ENCODE data around the gene SLC35F4.
"Not testable (repeated sequence)": the region's sequence is repeated elsewhere in the genome, so short reads cannot be mapped to it uniquely, and the experiment has no call there.

The SLC35F4 gene

DNA sequence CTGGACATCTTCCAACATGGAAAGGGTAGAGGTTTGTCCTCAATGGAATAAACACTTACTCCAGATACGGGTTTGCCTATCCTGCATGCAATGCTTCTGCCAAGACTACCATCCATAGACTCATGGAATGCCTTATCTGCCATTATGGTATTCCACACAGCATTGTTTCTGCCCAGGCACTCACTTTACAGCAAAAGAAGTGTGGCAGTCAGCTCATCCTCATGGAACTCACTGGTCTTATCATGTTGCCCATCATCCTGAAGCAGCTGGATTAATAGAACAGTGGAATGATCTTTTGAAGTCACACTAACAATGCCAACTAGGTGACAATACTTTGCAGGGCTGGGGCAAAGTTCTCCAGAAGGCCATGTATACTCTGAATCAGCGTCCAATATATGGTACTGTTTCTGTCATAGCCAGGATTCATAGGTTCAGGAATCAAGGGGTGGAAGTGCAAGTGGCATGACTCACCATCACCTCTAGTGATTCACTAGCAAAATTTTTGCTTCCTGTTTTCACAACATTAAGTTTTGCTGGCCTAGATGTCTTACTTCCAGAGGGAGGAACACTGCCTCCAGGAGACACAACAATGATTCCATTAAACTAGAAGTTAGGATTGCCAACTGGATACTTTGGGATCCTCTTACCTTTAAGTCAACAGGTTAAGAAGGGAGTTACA is 140.4 kb downstream of the SLC35F4 start:
- DNase-seq (ENCODE audit: low read depth): peak; percentile 64

DNA sequence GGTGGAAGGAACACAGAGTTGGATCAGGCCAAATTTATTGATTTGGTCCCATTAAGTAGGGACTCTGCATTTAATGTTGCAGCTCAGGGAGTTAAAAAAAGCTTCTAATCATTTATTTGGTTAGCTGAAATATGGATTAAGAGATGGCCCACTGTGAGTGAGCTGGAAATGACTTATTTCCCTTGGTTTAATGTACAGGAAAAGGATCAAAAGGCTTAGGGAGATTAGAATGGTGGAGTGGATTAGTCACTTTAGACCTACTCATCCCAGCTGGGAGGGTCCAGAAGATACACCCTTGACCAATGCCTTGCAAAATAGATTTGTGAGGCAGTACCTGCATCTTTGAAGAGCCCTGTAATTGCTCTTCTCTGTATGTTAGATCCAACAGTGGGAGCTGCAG is 143.8 kb downstream of the SLC35F4 start:
- not testable (repeated sequence) for DNase-seq (ENCODE audit: low read depth)

DNA sequence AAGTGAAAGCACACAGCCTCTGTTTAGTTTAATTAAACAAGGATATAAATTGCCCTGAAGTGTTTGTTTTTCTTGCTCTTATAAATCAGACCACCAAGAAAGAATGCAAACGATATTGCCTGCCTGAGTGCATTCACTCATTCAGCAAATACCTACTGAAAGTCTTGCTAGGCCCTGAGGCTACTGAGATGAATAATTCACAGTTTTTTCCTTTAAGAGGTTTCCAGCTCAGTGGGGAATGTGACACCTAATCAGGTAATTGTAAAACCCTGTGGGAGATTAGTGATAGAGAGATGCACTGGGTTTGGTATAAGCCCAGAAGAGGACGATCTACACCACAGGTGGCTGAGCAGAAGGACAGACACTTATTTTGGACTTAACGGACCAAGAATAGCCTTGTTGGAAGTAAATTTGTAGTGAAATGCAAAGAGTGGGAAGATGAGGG is 151.4 kb downstream of the SLC35F4 start:
- no peak for DNase-seq (ENCODE audit: low read depth)

DNA sequence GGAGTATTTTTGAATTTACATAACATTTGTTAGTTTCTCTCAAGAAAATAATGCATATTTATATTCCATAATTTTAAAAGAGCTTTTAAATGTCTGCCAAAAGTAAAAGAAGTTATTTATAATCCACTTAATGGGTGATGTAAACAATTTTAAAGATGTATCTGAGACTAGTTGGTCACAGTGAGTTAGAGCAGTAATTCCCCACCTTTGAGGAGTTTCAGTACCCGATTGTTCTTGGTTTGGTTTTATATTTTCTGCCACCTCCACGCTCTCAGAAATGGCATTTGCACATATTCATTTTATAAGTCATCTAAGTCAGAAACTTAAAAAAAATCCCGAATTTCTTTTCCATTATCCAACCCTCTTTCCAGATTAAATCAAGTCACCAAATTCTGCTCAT is 153.2 kb downstream of the SLC35F4 start:
- DNase-seq (ENCODE audit: low read depth): no peak

DNA sequence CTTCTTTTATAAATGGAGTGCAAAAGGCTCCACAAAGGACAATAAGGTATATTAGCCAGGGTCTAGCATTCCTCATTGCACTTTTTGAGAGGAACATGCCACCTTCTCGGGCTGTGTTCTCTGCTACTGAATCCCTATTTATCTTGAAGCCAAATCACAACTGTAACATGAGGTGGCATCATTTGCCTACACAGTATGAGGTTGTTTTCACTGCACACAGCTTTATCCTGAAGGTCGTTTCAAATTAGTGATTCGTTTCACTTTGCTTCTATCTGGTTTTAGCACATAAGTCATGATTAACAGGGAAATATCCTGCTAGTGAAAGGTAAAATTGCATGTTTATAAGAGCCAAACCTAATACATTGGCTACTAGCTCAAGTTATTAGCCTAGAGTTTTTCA is 153.8 kb downstream of the SLC35F4 start:
- no peak for DNase-seq (ENCODE audit: low read depth)

DNA sequence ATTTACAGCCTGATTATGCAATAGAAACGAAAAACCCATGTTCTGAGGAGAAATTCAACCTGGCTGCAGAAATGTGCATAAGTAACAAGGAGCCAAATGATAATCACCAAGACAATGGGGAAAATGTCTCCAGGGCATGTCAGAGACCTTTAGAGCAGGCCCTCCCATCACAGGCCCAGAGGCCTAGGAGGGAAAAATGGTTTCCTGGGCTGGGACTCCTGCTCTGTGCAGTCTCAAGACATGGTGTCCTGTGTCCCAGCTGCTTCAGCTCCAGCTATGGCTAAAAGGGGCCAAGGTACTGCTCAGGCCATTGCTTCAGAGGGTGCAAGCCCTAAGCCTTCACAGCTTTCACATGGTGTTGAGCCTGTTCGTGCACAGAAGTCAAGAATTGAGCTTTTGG is 156.0 kb downstream of the SLC35F4 start:
- no peak for DNase-seq (ENCODE audit: low read depth)

DNA sequence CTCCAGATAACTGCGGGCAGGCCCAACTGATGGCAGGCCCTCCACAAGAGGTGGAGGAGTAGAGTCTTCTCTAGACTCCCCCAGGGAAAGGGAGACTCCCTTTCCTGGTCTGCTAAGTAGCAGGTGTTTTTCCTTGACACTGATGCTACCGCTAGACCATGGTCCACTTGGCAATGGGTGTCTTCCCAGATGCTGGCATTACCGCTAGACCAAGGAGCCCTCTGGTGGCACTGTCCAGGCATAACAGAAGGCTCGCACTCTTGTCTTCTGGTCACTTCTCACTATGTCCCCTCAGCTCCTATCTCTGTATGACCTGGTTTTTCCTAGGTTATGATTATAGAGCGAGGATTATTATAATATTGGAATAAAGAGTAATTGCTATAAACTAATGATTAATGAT is 156.8 kb downstream of the SLC35F4 start:
- not testable (repeated sequence) for DNase-seq (ENCODE audit: low read depth)

DNA sequence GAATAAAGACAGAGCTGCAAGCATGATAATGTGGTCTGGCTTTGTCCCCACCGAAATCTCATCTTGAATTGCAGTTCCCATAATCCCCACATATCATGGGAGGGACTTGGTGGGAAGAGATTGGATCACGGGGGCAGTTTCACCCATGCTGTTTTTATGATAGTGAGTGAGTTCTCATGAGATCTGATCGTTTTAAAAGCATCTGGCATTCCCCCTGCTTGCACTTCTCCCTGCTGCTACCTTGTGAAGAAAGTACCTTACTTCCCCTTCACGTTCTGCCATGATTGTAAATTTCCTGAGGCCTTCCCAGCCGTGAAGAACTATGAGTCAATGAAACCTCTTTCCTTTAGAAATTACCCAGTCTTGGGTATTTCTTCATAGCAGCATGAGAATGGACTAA is 158.7 kb downstream of the SLC35F4 start:
- no peak for DNase-seq (ENCODE audit: low read depth)

DNA sequence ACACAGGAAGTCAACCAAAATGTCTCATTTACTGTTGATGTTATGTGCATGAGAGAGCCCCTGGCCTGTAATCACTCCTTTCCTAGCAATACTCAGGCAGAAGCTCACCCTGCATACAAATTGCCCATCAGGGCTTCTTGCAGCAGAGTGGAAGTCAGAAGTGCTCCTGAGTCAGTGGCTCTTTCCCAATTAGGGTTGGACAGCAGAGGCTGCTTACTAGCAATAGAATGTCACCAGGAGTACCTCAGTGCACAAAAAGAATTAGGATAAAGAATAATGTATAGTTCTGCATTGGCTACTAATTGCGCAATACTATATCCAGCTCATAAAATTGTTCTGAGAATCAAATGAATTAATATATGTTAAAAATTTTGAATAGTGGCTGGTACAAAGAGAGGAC is 161.1 kb downstream of the SLC35F4 start:
- no peak for DNase-seq (ENCODE audit: low read depth)

DNA sequence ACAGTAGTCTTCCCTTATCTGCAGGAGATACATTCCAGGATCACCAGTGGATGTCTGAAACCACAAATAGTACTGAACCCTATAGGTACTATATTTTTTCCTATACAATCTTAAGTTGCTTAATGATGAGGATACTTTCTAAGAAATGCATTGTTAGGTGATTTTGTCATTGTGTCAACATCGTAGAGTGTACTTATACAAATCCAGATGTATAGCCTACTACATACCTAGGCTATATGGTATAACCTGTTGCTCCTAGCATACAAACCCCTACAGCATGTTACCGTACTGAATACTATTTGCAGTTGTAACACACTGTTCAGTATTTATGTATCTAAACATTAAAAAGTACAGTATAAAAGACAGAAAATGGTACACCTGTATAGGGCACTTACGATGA is 165.9 kb downstream of the SLC35F4 start:
- DNase-seq (ENCODE audit: low read depth): no peak

DNA sequence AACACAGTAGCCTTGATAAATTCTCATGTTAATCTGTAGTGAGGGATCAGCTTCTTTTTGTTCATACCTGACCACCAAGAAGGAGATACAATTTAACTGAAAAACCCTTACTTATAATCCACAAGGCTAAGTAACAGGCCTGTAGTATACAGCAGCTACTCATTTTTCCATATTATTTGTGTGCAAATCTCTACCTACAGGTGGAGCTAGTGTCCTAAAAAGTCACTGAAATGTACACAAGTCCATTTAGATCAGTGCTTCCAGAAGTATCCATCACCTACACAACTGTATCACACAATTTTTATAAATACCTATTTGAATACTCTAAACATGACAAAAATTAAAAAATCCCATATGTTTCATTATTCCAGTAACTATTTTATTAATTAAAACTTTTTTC is 173.2 kb downstream of the SLC35F4 start:
- peak; percentile 24 for DNase-seq (ENCODE audit: low read depth)

DNA sequence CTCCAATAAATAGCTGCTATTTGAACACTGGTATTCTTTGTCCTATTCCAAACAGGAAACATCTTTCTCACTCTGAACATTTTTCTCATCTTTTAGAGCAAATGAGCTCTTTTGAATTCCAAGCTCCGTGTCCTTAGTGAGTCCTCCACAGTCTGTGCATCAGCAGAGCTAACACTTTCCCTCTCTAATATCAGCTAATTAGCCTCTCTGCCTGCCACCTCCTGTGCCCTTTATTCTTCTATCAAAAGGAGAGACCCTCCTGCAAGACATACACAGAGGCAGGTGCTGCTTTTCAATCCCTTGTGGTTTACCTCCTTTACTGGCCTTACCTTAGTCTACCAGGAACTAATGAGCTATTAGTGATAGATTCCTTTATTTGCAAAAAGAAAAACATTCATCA is 178.5 kb downstream of the SLC35F4 start:
- no peak for DNase-seq (ENCODE audit: low read depth)

DNA sequence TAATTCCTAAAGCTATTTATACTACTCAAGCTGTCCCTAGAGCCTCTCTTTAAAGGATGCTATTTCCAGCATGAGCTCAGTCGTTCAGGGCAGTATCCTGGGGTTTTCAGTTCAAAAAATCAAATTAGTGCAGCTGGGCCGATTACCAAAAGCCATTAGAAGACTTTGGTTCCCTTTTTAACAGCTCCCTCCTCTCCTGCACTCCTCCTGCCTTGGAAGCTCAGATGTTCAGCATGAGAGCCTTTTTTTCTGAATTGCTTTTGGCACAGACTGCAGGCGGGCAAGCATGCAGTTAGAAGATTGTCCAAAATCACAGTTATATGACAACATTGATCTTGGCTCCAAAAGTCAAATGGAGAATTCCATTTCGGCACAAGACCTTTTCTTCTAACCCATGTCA is 179.6 kb downstream of the SLC35F4 start:
- DNase-seq (ENCODE audit: low read depth): no peak

DNA sequence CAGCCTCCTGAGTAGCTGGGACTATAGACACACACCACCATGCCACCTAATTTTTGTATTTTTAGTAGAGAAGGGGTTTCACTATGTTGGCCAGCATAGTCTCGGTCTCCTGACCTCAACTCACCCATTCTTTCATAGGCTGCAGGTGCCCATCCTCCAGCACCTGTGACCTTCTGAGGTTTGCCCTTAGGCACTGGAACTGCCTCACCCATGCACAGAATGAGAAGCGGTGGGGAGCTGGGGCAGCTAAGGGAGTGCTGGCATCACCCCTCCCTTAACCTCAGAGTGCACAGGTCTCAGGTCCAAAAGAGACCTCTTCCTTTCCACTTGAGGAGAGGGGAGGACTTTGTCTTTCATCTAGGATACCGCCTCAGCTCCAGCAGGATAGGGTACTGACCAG is 194.9 kb downstream of the SLC35F4 start:
- no peak for DNase-seq (ENCODE audit: low read depth)

DNA sequence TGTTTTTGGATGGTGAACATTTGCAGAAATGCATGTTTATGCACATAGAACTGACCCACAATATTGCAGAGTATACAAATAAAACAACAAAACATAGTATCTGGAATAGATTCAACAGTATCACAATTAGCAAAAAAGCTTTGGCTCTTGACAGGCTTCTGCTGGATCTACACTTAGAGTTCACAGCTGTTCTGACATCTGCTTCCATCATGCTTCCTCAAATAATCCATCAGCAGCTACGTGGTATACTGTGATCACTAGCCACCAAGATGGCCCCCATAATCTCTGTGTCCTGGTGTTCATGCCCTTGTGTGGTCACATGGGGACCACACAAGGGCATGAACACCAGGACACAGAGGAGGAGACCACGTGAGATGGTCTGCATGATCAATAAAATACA is 205.7 kb downstream of the SLC35F4 start:
- DNase-seq (ENCODE audit: low read depth): no peak

DNA sequence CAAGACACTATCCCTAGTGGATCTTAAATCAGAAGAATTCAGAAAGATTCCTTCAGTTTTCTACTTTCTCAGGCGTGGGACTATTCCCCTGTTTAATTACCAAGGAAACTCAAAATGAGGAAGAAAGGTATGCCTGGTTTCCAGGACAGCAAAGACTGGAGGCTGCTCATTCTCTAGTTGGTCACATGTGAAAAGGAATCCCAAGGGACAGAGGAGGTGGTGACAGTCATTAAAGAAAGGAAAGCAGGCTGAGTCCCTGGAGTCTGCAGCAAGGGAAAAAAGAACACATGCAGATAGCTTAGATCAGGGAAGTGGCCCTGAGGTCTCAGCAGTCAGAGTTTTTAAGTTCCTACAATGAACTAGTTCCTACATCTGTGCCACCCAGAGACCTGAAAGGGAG is 206.8 kb downstream of the SLC35F4 start:
- no peak for DNase-seq (ENCODE audit: low read depth)

DNA sequence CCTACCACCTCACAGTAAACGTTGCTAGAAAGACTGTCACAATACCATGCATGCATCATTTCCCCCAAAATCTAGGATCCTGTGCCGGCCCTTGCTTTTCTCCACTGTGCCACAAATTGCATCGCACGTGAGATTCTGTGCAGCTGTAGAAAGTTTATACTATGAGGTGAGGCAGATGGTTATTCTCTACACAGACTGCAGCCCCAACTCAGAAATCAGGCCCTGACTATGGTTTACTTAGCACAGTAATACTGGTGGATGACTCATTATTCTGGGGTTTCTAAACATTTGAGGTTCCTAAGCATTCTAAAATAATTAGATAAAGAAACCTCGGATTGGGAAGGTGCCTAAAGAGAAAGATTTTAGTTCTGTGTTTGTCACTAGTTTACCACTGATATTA is 208.4 kb downstream of the SLC35F4 start:
- no peak for DNase-seq (ENCODE audit: low read depth)

DNA sequence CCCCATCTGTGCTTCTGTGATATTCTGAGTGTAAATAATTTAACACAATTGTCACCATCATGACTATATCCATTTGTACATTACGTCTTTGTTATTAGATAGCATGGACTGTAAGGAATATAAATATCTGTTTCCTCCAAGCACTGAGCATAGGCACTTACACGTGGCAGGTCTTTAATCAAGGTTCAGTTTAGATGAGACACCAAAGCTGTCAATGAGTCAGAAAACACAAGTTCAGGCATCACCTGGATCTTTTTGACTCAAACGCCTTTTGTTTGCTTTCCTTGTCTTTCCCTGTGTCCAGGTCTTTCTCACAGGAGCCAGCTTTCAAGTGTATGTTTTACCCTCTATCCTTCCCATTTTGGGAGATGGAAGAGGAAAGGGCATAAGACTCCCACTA is 209.0 kb downstream of the SLC35F4 start:
- no peak for DNase-seq (ENCODE audit: low read depth)

DNA sequence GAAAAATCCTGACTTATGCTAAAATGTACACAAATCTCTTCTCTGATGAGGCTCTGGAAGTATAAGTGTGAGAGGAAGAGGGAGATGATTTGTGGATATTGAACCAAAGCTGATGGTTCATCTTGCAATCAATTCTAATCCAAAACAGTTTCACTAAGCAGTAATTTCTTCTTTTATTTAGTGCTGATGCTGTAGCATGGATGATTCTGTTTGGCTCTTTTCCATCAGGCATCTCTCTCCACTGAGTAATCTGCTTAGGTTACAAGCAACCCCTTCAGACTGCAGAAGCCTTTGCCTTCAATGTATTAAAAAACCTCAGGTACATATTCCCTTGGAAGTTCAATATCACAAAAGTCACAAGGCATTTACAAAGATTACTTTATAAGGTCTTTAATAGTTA is 213.1 kb downstream of the SLC35F4 start:
- DNase-seq (ENCODE audit: low read depth): no peak

DNA sequence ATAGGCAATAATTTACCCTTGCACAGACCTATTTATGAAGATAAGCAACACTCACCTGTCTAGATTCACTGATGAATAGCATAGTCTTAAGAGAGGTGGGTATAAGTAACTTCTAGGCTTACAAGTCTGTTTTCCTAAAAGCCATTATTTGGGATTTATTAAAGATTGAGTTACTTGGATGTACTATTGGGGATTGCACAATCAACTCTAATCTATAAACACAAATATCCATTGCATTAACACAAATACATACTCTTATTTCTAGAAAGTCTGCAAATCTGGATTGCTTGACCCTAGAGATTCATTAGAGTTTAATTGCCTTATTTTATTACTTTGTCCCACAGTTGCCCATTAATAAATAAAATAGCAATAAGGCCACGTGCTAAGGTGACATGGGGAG is 224.1 kb downstream of the SLC35F4 start:
- no peak for DNase-seq (ENCODE audit: low read depth)

DNA sequence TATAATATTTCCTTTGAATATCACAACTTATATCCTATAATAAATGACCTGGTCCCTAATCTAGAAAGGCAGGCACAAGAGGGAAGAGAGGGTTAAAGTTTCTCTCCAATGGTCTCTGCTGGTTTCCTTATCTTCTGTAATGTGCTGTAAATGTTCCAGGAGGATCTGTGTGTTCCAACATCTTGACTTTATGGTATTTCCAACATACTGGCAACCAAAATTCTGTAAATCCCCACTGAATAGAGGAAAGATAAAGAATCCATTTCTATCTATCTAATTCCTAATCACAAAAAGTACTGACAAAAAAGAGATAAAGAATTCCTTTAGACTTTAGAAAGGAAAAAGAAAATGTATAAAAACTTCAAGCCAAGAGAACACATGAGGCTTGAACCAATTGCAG is 225.9 kb downstream of the SLC35F4 start:
- no peak for DNase-seq (ENCODE audit: low read depth)

DNA sequence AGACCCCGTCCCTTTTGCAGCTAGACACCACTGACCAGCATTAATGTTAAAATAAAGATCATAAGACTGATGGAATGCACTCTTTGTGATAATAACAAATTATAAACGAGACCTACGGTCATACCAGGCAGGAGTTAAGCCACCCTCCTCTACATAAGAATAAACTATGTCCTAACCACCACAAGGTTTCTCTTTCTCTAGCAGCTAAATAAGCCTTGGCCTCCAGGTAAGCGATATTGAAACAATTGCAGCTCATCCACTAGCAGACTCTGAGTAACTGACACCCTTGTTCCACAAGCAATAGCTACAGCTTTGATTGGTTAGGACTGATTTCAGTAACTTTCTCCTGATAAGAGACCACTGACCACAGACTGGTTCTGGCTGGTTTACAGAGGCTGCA is 228.0 kb downstream of the SLC35F4 start:
- DNase-seq (ENCODE audit: low read depth): no peak

DNA sequence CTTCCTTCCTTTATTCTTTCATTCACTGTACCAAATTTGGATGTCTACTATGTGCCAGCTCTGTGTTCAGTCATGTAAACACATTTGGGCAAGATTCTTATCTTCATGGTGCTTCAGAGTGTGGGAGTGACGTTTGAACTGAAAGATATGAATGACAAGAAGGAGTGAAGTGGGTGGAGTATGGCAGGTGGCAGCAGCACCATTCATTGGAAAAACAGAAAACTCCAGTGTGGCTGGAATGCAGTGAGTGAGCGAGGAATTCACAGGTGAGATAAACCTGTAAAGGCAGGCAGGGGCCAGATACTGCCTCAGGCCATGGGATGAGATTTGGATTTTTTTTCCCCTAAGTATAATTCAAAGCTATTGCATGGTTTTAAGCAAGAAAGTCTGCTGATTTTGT is 231.6 kb downstream of the SLC35F4 start:
- no peak for DNase-seq (ENCODE audit: low read depth)

DNA sequence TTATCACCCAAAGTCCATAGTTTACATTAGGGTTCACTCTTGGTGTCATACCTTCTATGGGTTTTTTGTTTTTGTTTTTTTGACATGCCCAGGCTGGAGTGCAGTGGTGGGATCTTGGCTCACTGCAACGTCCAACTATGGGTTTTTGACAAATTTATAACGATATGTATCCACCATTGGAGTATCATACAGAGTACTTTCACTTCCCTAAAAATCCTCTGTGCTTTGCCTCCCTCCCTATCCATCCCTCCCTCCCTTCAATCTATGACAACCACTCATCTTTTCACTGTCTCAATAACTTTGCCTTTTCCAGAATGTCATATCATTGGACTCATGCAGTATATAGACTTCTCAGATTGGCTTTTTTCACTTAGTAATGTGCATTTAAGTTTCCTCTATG is 233.2 kb downstream of the SLC35F4 start:
- no peak for DNase-seq (ENCODE audit: low read depth)

DNA sequence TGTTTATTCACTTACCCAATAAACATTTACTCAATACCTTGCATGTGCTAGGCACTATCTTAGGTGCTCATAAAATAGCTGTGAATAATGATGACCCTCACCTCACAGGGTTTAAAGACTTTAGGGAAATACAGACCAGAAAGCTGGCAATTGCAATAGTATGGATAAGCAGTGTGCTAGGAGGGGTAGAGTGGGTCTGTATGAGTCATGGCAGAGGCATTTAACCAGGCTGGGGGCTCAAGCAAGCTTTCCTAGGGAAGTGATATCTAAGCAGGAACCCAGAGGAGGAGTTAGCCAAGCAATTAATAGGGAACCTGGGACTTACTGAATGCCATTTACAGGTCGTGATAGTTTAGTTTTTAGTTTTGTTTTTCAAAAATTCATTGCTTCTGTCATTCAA is 248.4 kb downstream of the SLC35F4 start:
- no peak for DNase-seq (ENCODE audit: low read depth)

Measured in HS-27A (cell line).